OCI-LY1 (cell line): ENCODE results near the gene PLAAT2.

ENCODE experiments used
- H2AFZ ChIP-seq: fragments of 200-600 bp; sonication (generic), shearing (Covaris generic); 2 replicates; pipeline ENCODE4 v1.6.0; 2014; ENCODE audit warnings: antibody characterized with exemption, mild to moderate bottlenecking, low read length
- H3F3A ChIP-seq: fragments of 200-600 bp; sonication (generic), shearing (Covaris generic); 2 replicates; pipeline ENCODE4 v1.6.0; 2014; ENCODE audit warnings: mild to moderate bottlenecking, antibody characterized with exemption, low read length, moderate library complexity; ENCODE audit not compliant: insufficient read depth
- H3K27ac ChIP-seq: fragments of 200-600 bp; sonication (generic); 2 replicates; pipeline ENCODE4 v1.5.1; 2014; ENCODE audit warnings: low read length, mixed run types, mild to moderate bottlenecking, low read depth; ENCODE audit not compliant: poor library complexity, severe bottlenecking
- H3K27me3 ChIP-seq: fragments of 200-600 bp; sonication (generic); 2 replicates; pipeline ENCODE4 v1.6.0; 2014; ENCODE audit warnings: antibody characterized with exemption, mild to moderate bottlenecking, low read length, moderate library complexity; ENCODE audit not compliant: insufficient read depth
- H3K36me3 ChIP-seq: fragments of 200-600 bp; sonication (generic); 2 replicates; pipeline ENCODE4 v1.6.1; 2014; ENCODE audit warnings: mild to moderate bottlenecking, antibody characterized with exemption, low read length, moderate library complexity, mixed read lengths; ENCODE audit not compliant: insufficient read depth
- H3K4me1 ChIP-seq: fragments of 200-600 bp; sonication (generic); 2 replicates; pipeline ENCODE4 v1.5.1; 2014; ENCODE audit warnings: mild to moderate bottlenecking, low read length, moderate library complexity; ENCODE audit not compliant: insufficient read depth, severe bottlenecking
- H3K4me2 ChIP-seq: fragments of 200-600 bp; sonication (generic), shearing (Covaris generic); 2 replicates; pipeline ENCODE4 v1.6.1; 2014; ENCODE audit warnings: low read length
- H3K4me3 ChIP-seq: fragments of 200-600 bp; sonication (generic); 2 replicates; pipeline ENCODE4 v1.5.1; 2014; ENCODE audit warnings: low read length, low read depth, mild to moderate bottlenecking, mixed read lengths; ENCODE audit not compliant: poor library complexity, severe bottlenecking
- H3K79me2 ChIP-seq: fragments of 200-600 bp; shearing (Covaris generic); 2 replicates; pipeline ENCODE4 v1.6.1; 2016; ENCODE audit warnings: mixed run types, low read length, mixed read lengths; ENCODE audit not compliant: insufficient read depth
- H3K9ac ChIP-seq: fragments of 200-600 bp; sonication (generic), shearing (Covaris generic); 2 replicates; pipeline ENCODE4 v1.6.1; 2014; ENCODE audit warnings: mild to moderate bottlenecking, low read length, mixed read lengths
- H3K9me2 ChIP-seq: fragments of 200-600 bp; sonication (generic), shearing (Covaris generic); 2 replicates; pipeline ENCODE4 v1.6.1; 2014; ENCODE audit warnings: low read depth, mild to moderate bottlenecking, low read length, mixed read lengths
- H3K9me3 ChIP-seq: fragments of 200-600 bp; shearing (Covaris generic); 2 replicates; pipeline ENCODE4 v1.6.1; 2014; ENCODE audit warnings: low read length, mixed read lengths
- H4K20me1 ChIP-seq: fragments of 200-600 bp; sonication (generic), shearing (Covaris generic); 2 replicates; pipeline ENCODE4 v1.6.0; 2016; ENCODE audit warnings: mild to moderate bottlenecking, low read length; ENCODE audit not compliant: insufficient read depth
- CTCF ChIP-seq: fragments of 200-600 bp; sonication (generic), shearing (Covaris generic); IDR thresholded peaks from 2 replicates; pipeline ENCODE4 v1.5.1; 2017; ENCODE audit warnings: mild to moderate bottlenecking, antibody characterized with exemption, low read length, moderate library complexity, mixed read lengths
- EZH2 ChIP-seq: fragments of 200-600 bp; sonication (generic), shearing (Covaris generic); IDR thresholded peaks from 2 replicates; pipeline ENCODE4 v1.8.0; 2017; ENCODE audit warnings: borderline replicate concordance, mixed run types, mild to moderate bottlenecking, antibody characterized with exemption, low read length, moderate library complexity, mixed read lengths

PLAAT2 gene

GRCh38 chr11:63569570-63569969 is 6.4 kb upstream of the PLAAT2 start:
- Histone ChIP-seq H3K36me3 (no peaks in the 10 kb centered on the region), H3K9me2 (no peaks in the 10 kb centered on the region), H3K4me1 (peaks cover 63% of the 10 kb centered on the region), H3F3A (no peaks in the 10 kb centered on the region; the same call in 1 of the 2 replicates), H3K27ac (no peak overlapping the region), H4K20me1 (no peaks in the 10 kb centered on the region), H2AFZ (no peak overlapping the region), H3K4me3 (no peak overlapping the region), H3K27me3 (no peaks in the 10 kb centered on the region), H3K79me2 (no peaks in the 10 kb centered on the region), H3K4me2 (no peak overlapping the region), H3K9ac (no peak overlapping the region), H3K9me3 (no peaks in the 10 kb centered on the region)
- TF ChIP-seq CTCF (no peak), EZH2 (no peak)

GRCh38 chr11:63567044-63567840 is 4.1 kb upstream of the PLAAT2 start:
- H3K27me3 ChIP-seq: no peaks in the 10 kb centered on the region
- H3K9me3 ChIP-seq: no peaks in the 10 kb centered on the region
- H3F3A ChIP-seq: no peaks in the 10 kb centered on the region; the same call in 1 of the 2 replicates
- H3K4me2 ChIP-seq: peak overlapping the region; percentile 68
- TF ChIP-seq EZH2 (no peak), CTCF (no peak)
- peaks cover 50% of the 10 kb centered on the region for H3K4me1 ChIP-seq
- H3K9me2 ChIP-seq: no peaks in the 10 kb centered on the region
- peak overlapping the region; percentile 47 for H3K4me3 ChIP-seq
- peak overlapping the region; percentile 48 for H3K9ac ChIP-seq
- H3K36me3 ChIP-seq: no peaks in the 10 kb centered on the region
- peak overlapping the region; percentile 68; the same call in 1 of the 2 replicates for H2AFZ ChIP-seq
- peak overlapping the region; percentile 94 for H3K27ac ChIP-seq
- no peaks in the 10 kb centered on the region for H4K20me1 ChIP-seq
- no peaks in the 10 kb centered on the region for H3K79me2 ChIP-seq

- Histone ChIP-seq H3K4me1 (peaks cover 55% of the 10 kb centered on the region), H3K36me3 (no peaks in the 10 kb centered on the region), H2AFZ (no peak overlapping the region), H3K9me3 (no peaks in the 10 kb centered on the region), H3K9ac (no peak overlapping the region), H3K27me3 (no peaks in the 10 kb centered on the region), H4K20me1 (no peaks in the 10 kb centered on the region), H3K27ac (peak overlapping the region; percentile 94), H3K4me3 (no peak overlapping the region), H3F3A (no peaks in the 10 kb centered on the region; the same call in 1 of the 2 replicates), H3K9me2 (no peaks in the 10 kb centered on the region), H3K4me2 (no peak overlapping the region), H3K79me2 (no peaks in the 10 kb centered on the region)
- no peak for TF ChIP-seq EZH2
- TF ChIP-seq CTCF: no peak
Measured at GRCh38 chr11:63564784-63565350, 1.7 kb upstream of the PLAAT2 start.
